OCI-LY1 (cell line): ENCODE measurements around the gene IQSEC1.
"Not testable (repeated sequence)": the region's sequence is repeated elsewhere in the genome, so short reads cannot be mapped to it uniquely, and the experiment has no call there.

Experiments used
- H2AFZ ChIP-seq: fragments of 200-600 bp; sonication (generic), shearing (Covaris generic); 2 replicates; pipeline ENCODE4 v1.6.0; 2014; ENCODE audit warnings: antibody characterized with exemption, mild to moderate bottlenecking, low read length
- H3F3A ChIP-seq: fragments of 200-600 bp; sonication (generic), shearing (Covaris generic); 2 replicates; pipeline ENCODE4 v1.6.0; 2014; ENCODE audit warnings: mild to moderate bottlenecking, antibody characterized with exemption, low read length, moderate library complexity; ENCODE audit not compliant: insufficient read depth
- H3K27ac ChIP-seq: fragments of 200-600 bp; sonication (generic); 2 replicates; pipeline ENCODE4 v1.5.1; 2014; ENCODE audit warnings: low read length, mixed run types, mild to moderate bottlenecking, low read depth; ENCODE audit not compliant: poor library complexity, severe bottlenecking
- H3K27me3 ChIP-seq: fragments of 200-600 bp; sonication (generic); 2 replicates; pipeline ENCODE4 v1.6.0; 2014; ENCODE audit warnings: antibody characterized with exemption, mild to moderate bottlenecking, low read length, moderate library complexity; ENCODE audit not compliant: insufficient read depth
- H3K36me3 ChIP-seq: fragments of 200-600 bp; sonication (generic); 2 replicates; pipeline ENCODE4 v1.6.1; 2014; ENCODE audit warnings: mild to moderate bottlenecking, antibody characterized with exemption, low read length, moderate library complexity, mixed read lengths; ENCODE audit not compliant: insufficient read depth
- H3K4me1 ChIP-seq: fragments of 200-600 bp; sonication (generic); 2 replicates; pipeline ENCODE4 v1.5.1; 2014; ENCODE audit warnings: mild to moderate bottlenecking, low read length, moderate library complexity; ENCODE audit not compliant: insufficient read depth, severe bottlenecking
- H3K4me2 ChIP-seq: fragments of 200-600 bp; sonication (generic), shearing (Covaris generic); 2 replicates; pipeline ENCODE4 v1.6.1; 2014; ENCODE audit warnings: low read length
- H3K4me3 ChIP-seq: fragments of 200-600 bp; sonication (generic); 2 replicates; pipeline ENCODE4 v1.5.1; 2014; ENCODE audit warnings: low read length, low read depth, mild to moderate bottlenecking, mixed read lengths; ENCODE audit not compliant: poor library complexity, severe bottlenecking
- H3K79me2 ChIP-seq: fragments of 200-600 bp; shearing (Covaris generic); 2 replicates; pipeline ENCODE4 v1.6.1; 2016; ENCODE audit warnings: mixed run types, low read length, mixed read lengths; ENCODE audit not compliant: insufficient read depth
- H3K9ac ChIP-seq: fragments of 200-600 bp; sonication (generic), shearing (Covaris generic); 2 replicates; pipeline ENCODE4 v1.6.1; 2014; ENCODE audit warnings: mild to moderate bottlenecking, low read length, mixed read lengths
- H3K9me2 ChIP-seq: fragments of 200-600 bp; sonication (generic), shearing (Covaris generic); 2 replicates; pipeline ENCODE4 v1.6.1; 2014; ENCODE audit warnings: low read depth, mild to moderate bottlenecking, low read length, mixed read lengths
- H3K9me3 ChIP-seq: fragments of 200-600 bp; shearing (Covaris generic); 2 replicates; pipeline ENCODE4 v1.6.1; 2014; ENCODE audit warnings: low read length, mixed read lengths
- H4K20me1 ChIP-seq: fragments of 200-600 bp; sonication (generic), shearing (Covaris generic); 2 replicates; pipeline ENCODE4 v1.6.0; 2016; ENCODE audit warnings: mild to moderate bottlenecking, low read length; ENCODE audit not compliant: insufficient read depth
- CTCF ChIP-seq: fragments of 200-600 bp; sonication (generic), shearing (Covaris generic); IDR thresholded peaks from 2 replicates; pipeline ENCODE4 v1.5.1; 2017; ENCODE audit warnings: mild to moderate bottlenecking, antibody characterized with exemption, low read length, moderate library complexity, mixed read lengths
- EZH2 ChIP-seq: fragments of 200-600 bp; sonication (generic), shearing (Covaris generic); IDR thresholded peaks from 2 replicates; pipeline ENCODE4 v1.8.0; 2017; ENCODE audit warnings: borderline replicate concordance, mixed run types, mild to moderate bottlenecking, antibody characterized with exemption, low read length, moderate library complexity, mixed read lengths

IQSEC1 gene

GRCh38 chr3:12881858-12882257 lies 191.4 kb downstream of the IQSEC1 start:
- H3K36me3 ChIP-seq, H3K9me3 ChIP-seq, H3K27ac ChIP-seq, H3F3A ChIP-seq, H3K79me2 ChIP-seq, H3K9ac ChIP-seq, H2AFZ ChIP-seq, H4K20me1 ChIP-seq, H3K9me2 ChIP-seq, H3K4me3 ChIP-seq, H3K27me3 ChIP-seq, H3K4me2 ChIP-seq: not testable (repeated sequence)
- TF ChIP-seq CTCF, result 0 out of 2 replicates have a peak, but pooled peaks have one; percentile 8
- peaks cover 17% of the 10 kb centered on the region for H3K4me1 ChIP-seq

GRCh38 chr3:12879191-12879815 lies 193.9 kb downstream of the IQSEC1 start:
- Histone ChIP-seq H3K9me2 (no peaks in the 10 kb centered on the region), H3K9ac (no peak overlapping the region), H3F3A (no peaks in the 10 kb centered on the region), H2AFZ (no peak overlapping the region), H3K4me1 (no peaks in the 10 kb centered on the region), H3K9me3 (no peaks in the 10 kb centered on the region), H3K27ac (no peak overlapping the region), H3K4me2 (no peak overlapping the region), H3K27me3 (no peaks in the 10 kb centered on the region; the same call in 1 of the 2 replicates), H3K4me3 (no peak overlapping the region), H3K36me3 (no peaks in the 10 kb centered on the region), H3K79me2 (no peaks in the 10 kb centered on the region), H4K20me1 (no peaks in the 10 kb centered on the region)
- TF ChIP-seq CTCF (no peak), EZH2 (no peak)

- H3K4me1 ChIP-seq, H3K9me2 ChIP-seq, H3K27me3 ChIP-seq, H3K4me3 ChIP-seq, H3K4me2 ChIP-seq, H3K79me2 ChIP-seq, H3F3A ChIP-seq, H3K9me3 ChIP-seq, H3K9ac ChIP-seq, H2AFZ ChIP-seq, H3K36me3 ChIP-seq, H4K20me1 ChIP-seq, H3K27ac ChIP-seq: not testable (repeated sequence)
Observed at GRCh38 chr3:12878758-12879157, 194.5 kb downstream of the IQSEC1 start.

- Histone ChIP-seq H3K27me3 (no peaks in the 10 kb centered on the region; the same call in 1 of the 2 replicates), H3K9me3 (no peaks in the 10 kb centered on the region), H3K4me1 (no peaks in the 10 kb centered on the region), H3F3A (no peaks in the 10 kb centered on the region), H3K4me3 (no peak overlapping the region), H3K36me3 (no peaks in the 10 kb centered on the region), H3K9ac (no peak overlapping the region), H3K27ac (no peak overlapping the region), H3K9me2 (no peaks in the 10 kb centered on the region), H4K20me1 (no peaks in the 10 kb centered on the region), H3K4me2 (no peak overlapping the region), H2AFZ (no peak overlapping the region), H3K79me2 (no peaks in the 10 kb centered on the region)
- no peak for TF ChIP-seq CTCF
- no peak for TF ChIP-seq EZH2
Observed at GRCh38 chr3:12878141-12878574, 195.1 kb downstream of the IQSEC1 start.
